Stimulated activated CD4-positive, alpha-beta T cell treated with anti-CD3 and anti-CD28 coated beads, Interleukin-1b, Interleukin-23, amount 100 ng/mL, for 48 hours (primary cell): Measurements from ENCODE around the gene CTNNA2.
"Not testable (repeated sequence)": the region's sequence is repeated elsewhere in the genome, so short reads cannot be mapped to it uniquely, and the experiment has no call there.

ENCODE experiments used
- DNase-seq: peaks from one replicate; pipeline ENCODE4 v3.0.0-alpha.2; 2020

Gene CTNNA2

DNA sequence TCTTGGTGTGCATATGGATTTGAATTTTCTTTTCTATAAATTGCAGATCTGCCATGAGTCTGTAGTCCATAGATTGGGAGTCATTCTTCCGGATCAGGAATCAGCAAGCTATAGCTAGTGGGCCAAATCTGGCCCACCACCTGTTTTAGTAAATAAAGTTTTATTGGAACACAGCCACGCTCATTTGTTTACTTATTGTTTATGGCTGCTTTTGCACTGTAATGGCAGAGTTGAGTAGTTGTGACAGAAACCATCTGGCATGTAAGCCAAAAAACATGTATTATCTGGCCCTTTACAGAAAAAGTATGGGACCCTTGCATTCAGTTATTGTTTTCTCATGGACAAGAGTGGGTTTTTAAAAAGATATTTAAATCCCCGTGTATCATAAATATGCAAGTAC lies 600.5 kb downstream of the CTNNA2 start:
- no peak for DNase-seq

DNA sequence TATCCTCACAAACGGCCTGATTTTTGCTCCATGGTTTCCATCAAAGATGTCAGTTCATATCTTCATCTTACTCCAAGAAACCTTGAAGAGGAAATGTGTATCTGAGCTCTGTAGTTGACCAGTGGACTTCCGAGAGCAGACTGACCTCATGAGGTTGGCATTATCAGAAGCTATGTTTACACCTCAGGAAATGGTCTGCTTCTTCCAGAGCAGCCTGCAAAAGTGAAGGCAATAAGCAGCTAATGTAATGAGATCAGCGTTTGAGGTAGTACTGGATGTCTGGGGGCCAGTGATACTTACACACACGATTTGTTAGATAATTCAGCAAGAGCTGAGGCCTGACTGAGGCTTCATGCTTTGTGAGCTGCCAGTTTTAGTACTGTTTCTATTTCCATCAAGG lies 602.0 kb downstream of the CTNNA2 start:
- no peak for DNase-seq

DNA sequence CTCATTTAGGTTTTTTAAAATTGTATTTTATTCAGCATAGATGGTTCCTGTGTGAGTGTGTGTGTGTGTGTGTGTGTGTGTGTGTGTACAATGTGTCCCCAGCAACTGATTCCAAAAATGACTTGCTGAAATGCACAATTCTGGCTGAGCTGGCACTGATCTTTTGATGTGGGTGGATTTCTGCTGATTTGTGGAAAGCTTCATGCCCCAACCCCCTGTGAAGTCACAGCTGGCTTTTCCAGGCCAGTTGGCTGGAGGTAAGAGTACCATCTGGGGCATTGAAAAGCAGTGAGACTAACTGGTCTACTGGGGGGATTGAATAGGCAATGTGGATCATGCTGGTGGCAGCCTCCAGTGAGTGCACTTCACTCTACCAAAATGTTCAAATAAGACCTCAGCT lies 604.5 kb downstream of the CTNNA2 start:
- DNase-seq, result no peak

DNA sequence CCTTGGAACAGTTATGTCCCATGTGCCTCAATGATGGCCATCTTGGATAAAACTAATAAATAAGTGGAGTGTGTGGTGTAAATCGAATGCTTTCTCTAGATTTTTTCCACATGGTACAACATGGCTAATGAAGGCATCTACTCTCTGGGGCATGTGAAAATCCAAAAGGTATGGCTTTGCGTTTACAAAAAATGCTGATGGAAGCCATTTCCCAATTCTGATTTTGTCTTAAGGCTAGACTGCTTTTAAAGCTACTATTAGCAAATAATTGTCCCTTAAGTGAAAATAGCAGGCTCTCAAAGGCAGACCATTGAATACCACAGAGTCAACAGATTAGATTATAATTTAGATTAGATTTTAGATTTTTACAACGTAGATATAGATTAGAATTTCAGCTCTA lies 608.0 kb downstream of the CTNNA2 start:
- DNase-seq, result no peak

DNA sequence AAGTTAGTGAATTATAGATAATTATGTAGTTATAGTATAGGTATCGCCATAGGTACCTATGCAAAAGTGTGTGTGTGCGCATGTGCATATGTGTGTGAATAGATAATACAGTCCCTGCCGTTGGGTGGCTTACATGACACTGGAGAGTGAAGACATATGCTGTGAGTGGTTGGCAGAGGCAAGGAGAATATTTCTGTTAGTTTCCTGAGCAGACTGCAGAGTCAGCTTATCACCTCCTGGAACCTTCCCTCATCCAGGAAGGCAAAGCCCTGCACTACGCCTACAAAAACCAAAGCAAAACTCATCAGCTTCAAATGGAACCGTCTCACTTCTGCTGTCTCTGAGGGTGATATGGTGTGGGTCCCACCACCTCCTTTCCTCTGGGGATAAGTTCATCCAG lies 609.8 kb downstream of the CTNNA2 start:
- no peak for DNase-seq

DNA sequence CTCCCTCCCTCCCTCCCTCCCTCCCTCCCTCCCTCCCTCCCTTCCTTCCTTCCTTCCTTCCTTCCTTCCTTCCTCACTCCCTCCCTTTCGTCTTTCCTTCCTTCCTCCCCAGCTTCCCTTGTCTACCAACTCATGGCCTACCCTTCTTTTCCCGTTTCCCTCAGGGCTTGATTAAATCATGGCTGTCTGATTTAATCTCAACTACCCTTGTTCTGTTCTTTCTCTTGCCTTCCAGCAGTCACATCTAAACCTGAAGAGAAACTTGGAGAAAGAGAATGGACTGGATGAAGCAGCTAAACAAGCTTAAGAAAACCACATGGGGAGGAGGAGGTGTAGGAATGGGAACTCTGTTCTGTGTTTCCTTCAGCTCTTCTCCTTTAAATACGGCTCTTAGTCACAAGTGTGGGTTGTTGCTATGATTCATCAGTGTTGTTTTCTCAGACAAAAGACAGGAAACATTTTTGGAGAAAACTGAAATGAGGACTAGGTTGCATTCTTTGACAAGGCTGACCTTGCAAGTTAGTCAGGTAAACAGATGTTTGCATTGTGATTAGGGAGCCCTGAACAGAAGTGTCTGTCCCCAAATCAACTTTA lies 613.8 kb downstream of the CTNNA2 start:
- no peak for DNase-seq

DNA sequence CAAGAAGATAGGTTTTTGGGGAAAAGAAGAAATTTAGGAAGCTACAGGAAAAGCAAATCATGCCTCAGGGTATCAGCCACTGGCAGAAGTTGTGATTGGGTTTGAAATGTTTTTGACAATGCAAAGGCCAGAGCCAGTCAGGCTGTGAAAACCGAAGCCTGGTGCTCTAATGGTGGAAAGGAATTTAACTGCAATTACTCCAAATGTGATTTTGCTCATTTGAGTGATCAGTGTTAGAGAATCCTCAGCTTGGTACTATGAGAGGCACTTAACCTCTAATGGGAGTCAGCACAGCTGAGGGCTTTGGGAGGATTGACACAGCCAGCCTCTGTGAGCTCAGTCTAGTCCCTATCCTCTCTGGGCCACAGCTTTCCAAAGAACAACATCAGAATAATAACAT lies 615.2 kb downstream of the CTNNA2 start:
- no peak for DNase-seq

DNA sequence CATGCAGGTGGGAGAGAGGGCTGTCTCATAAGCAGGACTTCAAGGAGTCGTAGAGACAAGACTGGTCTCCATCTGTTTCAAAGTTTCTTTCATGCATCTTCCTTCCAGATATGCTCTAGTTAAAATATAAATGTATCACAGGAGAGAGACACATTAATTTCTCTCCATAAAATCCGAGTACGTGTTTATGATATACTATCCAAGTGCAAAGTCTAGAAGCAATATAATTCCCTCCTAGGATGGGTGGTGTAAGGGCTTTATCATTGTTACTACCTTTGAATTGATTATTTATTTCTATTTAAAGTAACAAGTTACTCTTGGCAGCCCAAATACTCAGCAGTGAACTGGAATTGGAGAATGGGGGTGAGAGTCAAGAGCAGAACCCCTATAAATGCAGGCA lies 619.4 kb downstream of the CTNNA2 start:
- DNase-seq, result no peak

DNA sequence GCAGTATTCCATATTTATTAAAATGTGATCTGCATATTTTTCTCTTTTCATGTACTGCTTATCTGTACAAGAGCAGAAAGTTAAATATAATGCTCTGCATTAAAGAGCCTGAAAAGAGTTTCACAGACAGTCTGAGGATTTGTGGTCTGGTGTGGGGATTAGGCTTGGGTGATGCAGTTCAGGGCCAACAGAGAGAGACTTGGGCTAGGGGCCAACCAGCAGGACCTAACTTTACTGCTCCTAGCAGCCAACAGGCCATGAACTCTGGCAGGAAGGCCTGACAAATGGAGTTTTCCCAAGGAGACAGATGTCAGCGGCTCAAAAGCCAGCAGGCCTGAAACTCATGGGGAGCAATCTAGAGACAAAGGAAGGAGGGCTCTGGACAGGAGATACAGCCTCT lies 622.1 kb downstream of the CTNNA2 start:
- no peak for DNase-seq

DNA sequence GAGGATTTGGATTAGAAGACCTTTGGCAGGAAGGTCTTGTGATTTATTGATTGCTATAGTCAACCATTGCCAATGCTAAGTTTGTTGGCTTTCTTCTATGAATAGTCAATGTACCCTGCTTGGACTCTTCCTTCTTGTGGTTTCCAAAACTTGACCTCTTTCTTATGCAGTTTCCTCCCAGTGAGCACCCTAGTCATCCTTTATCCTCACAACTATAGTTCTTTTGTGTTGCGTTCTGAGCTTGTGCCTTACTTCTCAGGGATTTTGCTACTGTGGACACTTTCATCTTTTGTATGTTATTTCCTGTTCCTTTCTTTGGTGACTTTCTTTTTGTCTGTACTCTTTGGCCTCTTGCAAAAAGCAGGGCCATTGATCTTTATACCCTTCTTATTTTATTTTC lies 623.5 kb downstream of the CTNNA2 start:
- no peak for DNase-seq

DNA sequence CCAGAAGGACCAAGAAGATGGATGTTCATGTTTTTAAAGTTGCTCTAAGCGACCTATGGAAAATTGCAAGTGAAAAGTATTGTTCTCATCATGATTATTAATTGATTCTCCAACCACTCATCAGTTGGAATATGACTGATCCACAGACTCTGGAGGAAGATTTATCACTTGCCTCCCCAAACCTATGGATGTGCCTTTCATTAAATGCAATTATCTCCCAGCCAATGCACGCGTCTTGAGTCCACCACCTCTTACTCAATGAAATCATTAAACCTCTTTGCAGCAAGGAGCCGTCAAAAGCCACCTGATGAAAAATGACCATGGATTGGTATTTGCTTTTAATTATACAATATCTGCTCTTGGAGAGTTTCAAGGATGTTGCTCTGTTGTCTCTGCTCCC lies 626.1 kb downstream of the CTNNA2 start:
- DNase-seq, result no peak

DNA sequence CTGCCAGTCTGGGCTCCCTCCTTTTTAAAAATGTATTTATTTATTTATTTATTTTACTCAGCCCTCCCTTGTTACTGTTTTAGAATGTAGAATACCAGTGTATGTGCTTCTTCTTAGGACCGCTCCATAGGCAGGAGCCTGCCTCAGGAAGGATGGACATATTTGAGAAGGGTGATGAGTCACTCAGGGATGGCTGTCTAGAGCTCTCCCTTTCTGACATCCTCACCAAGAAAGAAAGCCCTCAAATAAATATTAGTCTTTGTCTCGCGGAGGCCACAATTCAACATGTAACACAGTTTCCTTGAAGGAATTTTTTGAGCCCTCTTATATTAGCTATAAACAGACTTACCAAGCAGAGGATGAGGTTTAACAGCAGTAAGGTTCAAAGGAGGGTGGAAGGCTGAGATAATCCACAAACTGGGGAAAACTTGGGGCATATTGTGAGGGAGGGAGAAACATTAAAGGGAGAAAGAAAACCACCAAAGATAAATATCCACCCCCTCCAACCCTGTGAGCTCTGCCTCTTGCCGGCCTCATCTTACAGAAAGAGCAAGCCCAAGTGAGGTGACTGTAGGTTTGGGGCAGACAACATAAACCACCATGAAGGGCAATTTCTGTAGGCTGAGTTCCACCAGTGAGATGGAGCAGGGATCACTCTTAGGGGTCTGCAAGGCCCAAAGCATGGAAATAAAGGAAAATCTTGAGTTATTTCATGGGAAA lies 628.3 kb downstream of the CTNNA2 start:
- DNase-seq, result no peak

DNA sequence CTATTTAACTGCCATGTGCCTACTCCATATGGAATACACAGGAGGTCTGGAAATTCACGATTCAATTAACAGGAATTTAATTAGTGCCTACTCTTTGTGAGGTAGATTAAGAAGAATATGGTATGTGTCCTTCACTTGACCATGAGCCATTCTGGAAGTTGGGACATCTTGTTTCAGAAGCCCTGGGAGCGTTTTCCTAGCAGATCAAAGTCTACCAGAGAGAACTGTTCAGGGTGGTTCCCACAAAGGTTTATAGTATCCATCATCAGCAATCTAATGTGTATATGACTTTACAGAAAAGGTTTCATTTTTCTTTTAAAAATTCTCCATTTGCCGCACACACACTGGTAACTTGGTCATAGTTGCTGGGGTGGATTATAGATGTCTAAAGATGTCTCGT lies 632.6 kb downstream of the CTNNA2 start:
- DNase-seq, result no peak

DNA sequence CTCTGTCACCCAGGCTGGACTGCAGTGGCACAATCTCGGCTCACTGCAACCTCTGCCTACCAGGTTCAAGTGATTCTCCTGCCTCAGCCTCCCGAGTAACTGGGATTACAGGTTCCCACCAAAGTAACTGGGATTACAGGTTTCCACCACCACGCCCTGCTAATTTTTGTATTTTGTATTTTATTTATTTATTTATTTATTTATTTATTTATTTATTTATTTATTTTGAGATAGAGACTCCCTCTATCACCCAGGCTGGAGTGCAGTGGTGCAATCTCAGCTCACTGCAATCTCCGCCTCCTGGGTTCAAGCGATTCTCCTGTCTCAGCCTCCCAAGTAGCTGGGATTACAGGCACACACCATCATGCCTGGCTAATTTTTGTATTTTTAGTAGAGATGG lies 633.9 kb downstream of the CTNNA2 start:
- not testable (repeated sequence) for DNase-seq

DNA sequence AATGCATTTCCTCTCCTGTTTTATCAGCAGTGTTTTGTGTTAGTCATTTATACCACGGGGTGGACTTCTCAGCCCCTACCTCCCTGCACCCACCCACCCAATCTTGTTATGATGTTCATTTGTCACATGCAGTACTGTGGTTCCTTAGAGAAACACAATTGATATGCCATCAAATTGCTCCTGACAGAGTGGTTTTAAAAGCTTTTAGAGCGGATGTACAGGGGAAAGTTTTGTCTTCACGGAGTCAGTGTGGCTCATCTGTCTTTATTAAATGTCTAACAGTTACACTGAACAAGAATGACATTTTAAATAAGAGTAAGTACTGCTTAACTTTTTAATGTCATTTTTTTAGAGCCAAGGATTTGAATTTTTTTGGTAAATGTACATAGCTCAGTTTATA lies 634.8 kb downstream of the CTNNA2 start:
- DNase-seq, result no peak

DNA sequence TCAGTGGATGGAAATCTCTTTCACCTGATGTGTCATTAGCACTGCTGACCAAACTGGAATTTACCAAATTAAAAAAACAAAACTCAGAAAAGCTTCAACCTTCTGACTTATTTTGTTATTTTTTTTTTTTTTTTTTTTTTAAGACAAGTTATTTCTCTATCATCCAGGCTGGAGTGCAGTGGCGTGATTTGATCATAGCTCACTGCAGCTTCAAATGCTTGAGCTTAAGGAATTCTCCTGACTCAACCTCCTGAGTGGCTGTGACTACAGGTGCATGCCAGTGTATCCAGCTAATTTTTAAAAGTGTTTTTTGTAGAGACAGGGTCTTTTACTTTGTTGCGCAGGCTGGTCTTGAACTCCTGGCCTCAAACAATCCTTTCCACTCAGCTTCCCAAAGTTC lies 636.1 kb downstream of the CTNNA2 start:
- no peak for DNase-seq

DNA sequence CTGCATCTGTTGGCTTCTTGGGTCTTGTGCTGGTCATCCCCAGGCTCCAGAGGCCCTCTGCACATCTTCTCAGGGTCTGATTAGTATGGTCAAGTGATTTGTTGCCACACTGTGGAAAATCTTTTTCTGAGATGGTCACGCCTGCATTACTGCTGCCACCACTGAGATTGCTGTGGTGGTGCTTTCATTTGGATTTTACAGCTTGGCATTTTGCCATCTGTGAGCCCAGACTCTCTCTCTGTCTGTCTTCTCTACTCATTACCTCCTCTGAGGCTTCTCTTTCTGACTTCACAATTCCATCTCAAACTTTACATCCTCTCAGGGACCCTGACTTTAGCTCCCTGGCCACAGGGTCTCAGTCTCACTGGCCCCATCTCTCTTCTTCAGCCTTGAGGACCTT lies 637.1 kb downstream of the CTNNA2 start:
- DNase-seq, result no peak

DNA sequence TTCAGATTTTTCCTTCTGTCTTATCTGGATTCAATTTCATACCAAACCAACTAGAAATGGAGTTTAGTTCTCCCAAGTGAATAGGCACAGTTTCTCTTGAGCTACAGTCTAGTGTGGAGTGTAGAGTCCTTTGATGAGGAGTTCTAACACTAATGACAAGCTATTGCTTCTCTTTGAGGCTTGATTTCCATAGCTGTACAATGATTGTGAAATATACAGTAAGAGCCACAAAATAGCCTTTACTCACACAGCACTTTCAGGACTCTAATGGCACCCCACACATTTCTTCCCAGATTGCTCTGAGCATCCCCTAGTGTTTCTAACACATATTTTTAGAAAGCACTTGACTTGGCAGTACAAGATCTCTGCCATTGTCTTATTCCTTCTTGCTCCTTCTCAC lies 638.4 kb downstream of the CTNNA2 start:
- DNase-seq, result no peak

DNA sequence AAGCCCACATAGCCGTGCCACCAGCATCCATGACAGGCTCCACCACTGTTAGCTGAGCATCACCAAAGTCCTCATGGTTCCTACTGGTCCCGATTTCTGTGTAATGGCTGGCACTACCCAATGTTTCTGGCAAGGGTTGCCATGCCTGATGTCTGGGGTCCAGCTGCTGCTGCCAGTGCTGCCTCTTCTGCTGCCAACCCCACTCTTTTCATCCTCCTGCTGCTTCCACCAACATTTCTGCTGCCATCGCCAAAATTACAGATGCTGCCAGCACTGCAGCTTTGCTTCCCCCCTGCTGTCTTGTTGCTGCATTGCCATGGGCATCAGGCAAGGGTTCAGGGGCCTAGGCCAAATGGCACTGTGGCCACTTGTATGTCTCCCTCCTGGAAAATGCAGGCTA lies 638.8 kb downstream of the CTNNA2 start:
- DNase-seq, result no peak

DNA sequence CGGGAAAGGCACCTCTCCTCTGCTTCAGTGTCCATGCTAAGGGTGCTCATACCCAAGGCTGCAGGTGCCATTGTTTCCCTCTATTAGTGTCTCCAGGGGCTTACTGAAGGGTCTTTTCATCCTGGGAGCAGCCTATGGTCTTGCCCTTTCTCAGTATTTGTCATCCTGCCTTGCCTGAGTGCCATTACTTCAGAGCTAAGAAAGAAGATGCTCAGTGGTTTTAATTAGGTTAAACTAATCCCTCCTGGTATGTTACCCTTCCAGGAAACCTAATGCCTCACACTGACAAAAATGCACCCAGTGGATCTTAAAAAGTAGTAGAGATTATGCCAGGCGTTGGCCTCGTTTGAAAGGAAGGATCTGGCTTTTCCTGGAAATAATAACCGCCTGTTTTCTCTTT lies 640.3 kb downstream of the CTNNA2 start:
- no peak for DNase-seq

DNA sequence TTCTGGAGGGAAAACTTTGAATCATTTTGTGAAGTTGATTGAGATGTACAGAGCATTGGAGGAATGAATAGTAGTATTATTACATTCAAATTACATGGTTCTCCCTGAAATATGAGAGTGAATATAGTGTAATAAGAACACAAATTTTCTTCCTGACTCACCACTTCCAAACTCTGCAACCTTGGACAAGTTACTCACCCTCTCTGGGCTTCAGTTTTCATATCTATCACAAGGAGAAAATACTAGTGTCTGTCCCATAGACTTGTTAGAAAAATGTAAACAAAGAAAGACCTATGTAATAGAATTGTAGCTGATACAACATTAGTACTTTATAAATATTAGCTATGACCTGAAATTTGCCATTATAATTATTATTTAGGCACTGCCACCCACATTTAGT lies 640.9 kb downstream of the CTNNA2 start:
- no peak for DNase-seq

DNA sequence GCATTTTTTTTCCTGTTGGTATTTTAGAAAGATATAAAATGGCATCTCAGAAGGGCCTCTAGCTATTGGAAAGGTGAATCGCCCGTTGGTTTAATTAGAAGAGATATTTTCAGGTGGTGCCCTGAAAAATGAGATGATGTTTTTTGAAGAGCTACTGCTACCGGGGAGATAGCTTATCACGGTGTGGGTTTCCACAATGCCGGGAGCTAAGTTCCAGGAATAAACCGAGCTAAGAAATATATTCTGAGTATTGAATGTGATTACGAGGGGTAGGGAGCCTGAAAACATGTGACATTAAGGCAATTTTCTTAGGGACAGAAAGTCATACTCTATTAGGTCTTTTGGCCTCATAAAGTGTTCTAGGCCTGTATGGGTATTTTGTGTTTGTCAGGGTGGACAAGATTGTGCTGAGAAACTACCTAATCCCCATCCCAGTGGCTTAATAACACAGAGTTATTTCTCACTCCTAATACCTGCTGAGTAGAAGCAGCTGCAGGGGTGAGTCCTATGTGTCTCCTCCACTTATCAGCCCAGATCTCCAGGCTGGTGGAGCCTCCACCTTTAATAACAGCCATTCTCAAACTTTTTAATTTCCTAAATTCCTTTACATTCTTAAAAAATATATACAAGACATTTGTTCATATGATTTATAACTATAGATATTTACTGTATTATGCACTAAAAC lies 641.5 kb downstream of the CTNNA2 start:
- DNase-seq, result no peak

DNA sequence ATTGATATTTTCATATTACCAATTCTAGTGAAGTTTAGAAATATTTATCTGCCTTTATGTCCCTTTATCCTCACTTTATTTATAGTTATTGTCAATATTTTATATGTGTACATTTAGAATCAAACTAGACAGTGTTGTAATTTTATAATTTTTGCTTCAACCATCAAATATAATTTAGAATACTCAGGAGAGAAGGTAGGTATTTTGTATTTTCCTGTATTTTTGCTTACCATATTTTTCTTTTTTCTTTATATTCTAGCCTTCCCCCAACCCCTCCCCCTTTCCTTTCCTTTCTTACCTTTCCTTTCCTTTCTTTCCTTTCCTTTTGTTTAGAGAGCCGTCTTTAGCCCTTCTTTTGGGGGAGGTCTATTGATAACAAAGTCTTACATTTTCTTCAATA lies 651.5 kb downstream of the CTNNA2 start:
- DNase-seq, result no peak

DNA sequence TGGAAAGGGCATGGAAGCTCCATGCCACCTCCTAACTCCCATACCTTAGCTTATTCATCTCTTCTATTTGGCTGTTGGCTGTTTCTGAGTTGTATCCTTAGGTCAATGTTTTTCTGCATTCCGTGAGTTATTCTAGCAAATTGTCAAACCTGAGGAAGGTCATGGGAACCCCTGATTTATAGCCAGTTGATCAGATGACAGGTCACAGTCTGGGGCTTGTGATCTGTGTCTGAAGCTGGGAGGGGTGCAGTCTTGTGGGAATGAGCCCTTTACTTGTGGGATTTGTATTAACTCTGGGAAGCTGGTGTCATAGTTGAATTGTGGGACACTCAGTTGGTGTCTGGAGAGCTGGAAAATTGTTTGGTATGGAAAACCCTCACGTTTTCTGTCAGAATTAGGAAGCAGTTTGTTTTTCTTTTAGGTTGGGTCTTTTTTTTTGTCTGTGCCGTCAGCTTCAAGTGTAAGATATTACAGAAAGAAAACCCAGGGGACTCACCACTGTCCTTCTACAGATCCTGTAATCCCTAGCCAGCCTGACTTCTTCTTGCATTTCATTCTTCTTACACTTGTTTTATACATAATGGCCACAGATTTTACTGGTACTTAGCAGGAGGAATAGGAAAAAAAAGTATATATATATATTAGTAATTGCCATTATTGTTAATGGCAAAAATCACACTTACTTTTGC lies 653.8 kb downstream of the CTNNA2 start:
- DNase-seq, result no peak
